HepG2 (cell line): Measurements from ENCODE around the gene AADAT. TPM values are rescaled to one million over a fixed set of nuclear protein-coding genes. Genes with fewer than 3 reads are reported as not detected.

Source experiments
- ATAC-seq: fragments of 200-7000 bp; cut with Tn5 transposase; 3 replicates; pipeline ENCODE4 v1.9.1; 2020; ENCODE audit warnings: mild to moderate bottlenecking, moderate library complexity
- BruUV-seq: library from RNA; stranded (reverse); fragments of 400-500 nt; replicated peaks from 2 replicates; lab custom pipeline; 2021; lab: Mats Ljungman, UMichigan
- CTCF ChIA-PET: fragments of 300-600 bp; formaldehyde crosslinking; extraction: SDS; loops from one replicate; lab custom pipeline; 2021; ENCODE audit warnings: low total read pairs, inconsistent platforms, low intra/inter-chr PET ratio; lab: Yijun Ruan, JAX
- POLR2A ChIA-PET: fragments of 350-600 bp; sonication (Branson Sonifier 250); formaldehyde crosslinking; loops from one replicate; lab custom pipeline; 2020; ENCODE audit warnings: antibody characterized with exemption, inconsistent platforms; lab: Yijun Ruan, JAX
- DNase-seq: peaks from one replicate; pipeline ENCODE4 v3.0.0-alpha.2; 2015; ENCODE audit warnings: low spot score
- FAIRE-seq: peaks from 3 replicates; lab custom pipeline; 2011; peaks lifted over from hg19 to GRCh38; lab: Jason Lieb, UNC
- H2AFZ ChIP-seq: one replicate; pipeline ENCODE4 v1.6.1; 2011; ENCODE audit warnings: low read length, inconsistent platforms
- H3K27ac ChIP-seq: fragments of 300-600 bp; 3 replicates; pipeline ENCODE4 v1.8.0; 2011; ENCODE audit warnings: mixed run types, mild to moderate bottlenecking, mixed read lengths, low read length, inconsistent platforms; ENCODE audit not compliant: insufficient read depth; ENCODE audit errors: extremely low read length
- H3K27me3 ChIP-seq, 2 experiments: fragments of 200-600 bp in 1 of 2; 2 replicates in 1 of 2; 3 replicates in 1 of 2; pipeline versions ENCODE4 v1.6.0 to v1.8.0; 2011; ENCODE audit warnings: low read length in 2 of 2, mild to moderate bottlenecking in 2 of 2, moderate library complexity in 2 of 2, inconsistent platforms in 1 of 2; ENCODE audit not compliant: insufficient read depth in 2 of 2, control insufficient read depth in 1 of 2
- H3K36me3 ChIP-seq, 2 experiments: fragments of 200-600 bp in 1 of 2; replicated peaks in 1 of 2; 2 replicates in 1 of 2; 3 replicates in 1 of 2; pipeline versions ENCODE4 v1.5.1 to v1.8.0; 2011; ENCODE audit warnings: low read length in 2 of 2, inconsistent platforms in 1 of 2; ENCODE audit not compliant: insufficient read depth in 2 of 2, control insufficient read depth in 1 of 2
- H3K4me1 ChIP-seq: 2 replicates; pipeline ENCODE4 v1.5.1; 2012; ENCODE audit warnings: low read length, inconsistent platforms; ENCODE audit not compliant: insufficient read depth
- H3K4me2 ChIP-seq: 2 replicates; pipeline ENCODE4 v1.6.0; 2011; ENCODE audit warnings: low read depth, low read length, inconsistent platforms
- H3K4me3 ChIP-seq, 3 experiments: fragments of 200-600 bp in 1 of 3; sonication (generic), shearing (Covaris generic) in 1 of 3; replicated peaks in 1 of 3; 2 replicates each; pipeline ENCODE4 v1.5.1; 2011 to 2016; ENCODE audit warnings: low read length in 3 of 3, inconsistent platforms in 2 of 3, low read depth in 2 of 3, mild to moderate bottlenecking in 2 of 3, control low read depth in 1 of 3, mixed read lengths in 1 of 3; ENCODE audit not compliant: insufficient read depth in 1 of 3
- H3K79me2 ChIP-seq: one replicate; pipeline ENCODE4 v1.6.1; 2011; ENCODE audit warnings: low read length, inconsistent platforms; ENCODE audit not compliant: insufficient read depth
- H3K9ac ChIP-seq: 2 replicates; pipeline ENCODE4 v1.6.0; 2011; ENCODE audit warnings: mild to moderate bottlenecking, low read depth, low read length, inconsistent platforms; ENCODE audit not compliant: insufficient read depth
- H3K9me3 ChIP-seq: 2 replicates; pipeline ENCODE4 v1.5.1; 2012; ENCODE audit warnings: mild to moderate bottlenecking, low read length
- H4K20me1 ChIP-seq: 2 replicates; pipeline ENCODE4 v1.6.0; 2011; ENCODE audit warnings: inconsistent platforms, mild to moderate bottlenecking, low read length, moderate library complexity; ENCODE audit not compliant: insufficient read depth
- CCAR2 ChIP-seq: fragments of 200-400 bp; formaldehyde crosslinking; optimal IDR thresholded peaks from 2 replicates; pipeline ENCODE3; 2018; ENCODE audit warnings: low read depth, mild to moderate bottlenecking, low read length, moderate library complexity
- CSRNP2 ChIP-seq: sonication (generic); formaldehyde crosslinking; conservative IDR thresholded peaks from 2 replicates; pipeline ENCODE4 v1.8.0; 2022; ENCODE audit warnings: low read depth, missing genetic modification reagents
- ELF1 ChIP-seq: sonication (generic); formaldehyde crosslinking; IDR thresholded peaks from 2 replicates; pipeline ENCODE4 v1.4.0; 2020; ENCODE audit warnings: missing genetic modification reagents
- ERF ChIP-seq: IDR thresholded peaks from 2 replicates; pipeline ENCODE4 v1.6.1; 2018; ENCODE audit warnings: missing biosample characterization, missing genetic modification reagents
- KLF13 ChIP-seq: sonication (generic); formaldehyde crosslinking; IDR thresholded peaks from 2 replicates; pipeline ENCODE4 v1.4.0; 2020; ENCODE audit warnings: mild to moderate bottlenecking, missing genetic modification reagents
- NFE2 ChIP-seq: sonication (generic); formaldehyde crosslinking; IDR thresholded peaks from 2 replicates; pipeline ENCODE4 v1.4.0; 2020; ENCODE audit warnings: missing genetic modification reagents
- PREB ChIP-seq: sonication (generic); formaldehyde crosslinking; IDR thresholded peaks from 2 replicates; pipeline ENCODE4 v1.4.0; 2020; ENCODE audit warnings: missing genetic modification reagents
- SOX6 ChIP-seq, 2 experiments: fragments of 450-650 bp in 1 of 2; sonication (generic) in 1 of 2; formaldehyde crosslinking in 1 of 2; IDR thresholded peaks; 2 replicates each; pipeline versions ENCODE4 v1.4.0 to v1.6.1; 2017 to 2020; ENCODE audit warnings: antibody characterized with exemption in 1 of 2, mild to moderate bottlenecking in 1 of 2, missing genetic modification reagents in 1 of 2
- ZMYM4 ChIP-seq: sonication (generic); formaldehyde crosslinking; IDR thresholded peaks from 2 replicates; pipeline ENCODE4 v1.8.1; 2023; ENCODE audit warnings: mild to moderate bottlenecking, missing genetic modification reagents
- ZNF225 ChIP-seq: sonication (generic); formaldehyde crosslinking; IDR thresholded peaks from 2 replicates; pipeline ENCODE4 v1.4.0; 2020; ENCODE audit warnings: mild to moderate bottlenecking, missing genetic modification reagents
- ZNF704 ChIP-seq: sonication (generic); formaldehyde crosslinking; IDR thresholded peaks from 2 replicates; pipeline ENCODE4 v1.8.1; 2023; ENCODE audit warnings: mild to moderate bottlenecking, inconsistent platforms, moderate library complexity, missing genetic modification reagents, borderline replicate concordance
- ZSCAN22 ChIP-seq: sonication (generic); formaldehyde crosslinking; IDR thresholded peaks from 2 replicates; pipeline ENCODE4 v1.4.0; 2020; ENCODE audit warnings: mild to moderate bottlenecking, missing genetic modification reagents
- WGBS: methylation state at CpG from one replicate; pipeline ENCODE4 v1.1.6; 2017; ENCODE audit warnings: low lambda C conversion rate; 5-methylcytosine and 5-hydroxymethylcytosine counted together
- in situ Hi-C: cut with HindIII; loops from 2 replicates; pipeline ENCODE4 v1.10.0; 2017; ENCODE audit warnings: low pct_unique_long_range_greater_than_20kb; ENCODE audit not compliant: extremely low pct_ligation_motif_present
- intact Hi-C: fragments of 100-400 bp; cut with micrococcal nuclease; formaldehyde crosslinking; loops from one replicate; pipeline ENCODE4 v1.10.0; 2022; ENCODE audit not compliant: unreplicated experiment
- polyA plus RNA-seq, 8 experiments: library from polyadenylated mRNA; depleted of rRNA in 3 of 8; stranded (reverse) in 7 of 8; unstranded in 1 of 8; fragments of >200 nt; fragmentation: Illumina TruSeq in 4 of 8; extraction: Trizol in 4 of 8; gene quantifications; 2 replicates each; pipeline versions ENCODE4 v1.2.1 to v1.2.3, GENCODE V29; 2011 to 2016; ENCODE audit warnings: low read depth in 4 of 8, missing spikeins in 1 of 8, mixed read lengths in 1 of 8; ENCODE audit not compliant: insufficient read depth in 1 of 8
- total RNA-seq, 5 experiments: library from RNA; depleted of rRNA; stranded (reverse); fragments of >200 nt; fragmentation: Illumina TruSeq; extraction: Trizol; gene quantifications; 2 replicates each; pipeline ENCODE4 v1.2.3, GENCODE V29; 2016; ENCODE audit warnings: low read depth in 1 of 5
- TF ChIP-seq, protein P1 (sequence below): fragments of 450-650 bp; IDR thresholded peaks from 2 replicates; pipeline ENCODE4 v1.6.1; 2016

The AADAT gene
- total and polyA plus RNA-seq, 2 of the 13 experiments (the other 11 are each of a cell fraction or from before 2014, with no cell fraction given), result 6.1 to 9.1 TPM

DNA sequence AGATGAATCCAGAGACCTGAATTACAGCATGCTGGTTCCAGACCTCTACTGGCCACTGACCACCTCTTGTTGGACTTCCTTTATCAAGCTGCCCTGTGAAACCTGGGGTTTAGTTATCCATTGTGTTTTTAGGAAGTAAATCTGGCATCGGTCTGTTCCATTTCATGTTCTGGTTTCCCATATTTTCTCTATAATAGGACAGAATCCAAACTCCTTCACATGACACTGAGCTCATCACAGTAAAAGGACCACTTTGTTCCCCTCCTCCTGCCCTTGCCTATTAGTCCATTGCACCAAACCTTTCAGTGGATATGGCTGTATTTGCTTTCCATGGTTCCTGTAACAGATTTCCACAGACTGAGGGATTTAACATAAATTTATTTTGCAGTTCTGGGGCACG lies 67.5 kb downstream of the AADAT start:
- no peak overlapping the region for H3K4me3 ChIP-seq
- FAIRE-seq (no peak), DNase-seq (no peak), ATAC-seq (no peak)
- H3K9me3 ChIP-seq, result no peaks in the 10 kb centered on the region
- POLR2A ChIA-PET, result no interaction called here
- H4K20me1 ChIP-seq, result no peaks in the 10 kb centered on the region
- H3K9ac ChIP-seq, result no peak overlapping the region
- intact Hi-C loops, result no loop called here
- no peak overlapping the region for H3K4me2 ChIP-seq
- in situ Hi-C loops, result no loop called here
- H3K27ac ChIP-seq, result no peak overlapping the region
- peaks cover 5% of the 10 kb centered on the region; the same call in 1 of the 2 replicates for H3K4me1 ChIP-seq
- peaks cover 0 to 9% of the 10 kb centered on the region in 2 experiments; a peak in 2 of 5 replicates for H3K27me3 ChIP-seq
- H3K79me2 ChIP-seq, result no peaks in the 10 kb centered on the region
- no TSS peak for BruUV-seq
- no peaks in the 10 kb centered on the region for H3K36me3 ChIP-seq
- CTCF ChIA-PET, result no interaction called here
- TF ChIP-seq, protein P1, sequence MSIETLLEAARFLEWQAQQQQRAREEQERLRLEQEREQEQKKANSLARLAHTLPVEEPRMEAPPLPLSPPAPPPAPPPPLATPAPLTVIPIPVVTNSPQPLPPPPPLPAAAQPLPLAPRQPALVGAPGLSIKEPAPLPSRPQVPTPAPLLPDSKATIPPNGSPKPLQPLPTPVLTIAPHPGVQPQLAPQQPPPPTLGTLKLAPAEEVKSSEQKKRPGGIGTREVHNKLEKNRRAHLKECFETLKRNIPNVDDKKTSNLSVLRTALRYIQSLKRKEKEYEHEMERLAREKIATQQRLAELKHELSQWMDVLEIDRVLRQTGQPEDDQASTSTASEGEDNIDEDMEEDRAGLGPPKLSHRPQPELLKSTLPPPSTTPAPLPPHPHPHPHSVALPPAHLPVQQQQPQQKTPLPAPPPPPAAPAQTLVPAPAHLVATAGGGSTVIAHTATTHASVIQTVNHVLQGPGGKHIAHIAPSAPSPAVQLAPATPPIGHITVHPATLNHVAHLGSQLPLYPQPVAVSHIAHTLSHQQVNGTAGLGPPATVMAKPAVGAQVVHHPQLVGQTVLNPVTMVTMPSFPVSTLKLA, result no peak
- TF ChIP-seq ZNF225 (CRISPR knock-in tag), result no peak
- no peak for TF ChIP-seq NFE2
- TF ChIP-seq PREB (CRISPR knock-in tag), result no peak
- no peak for TF ChIP-seq ELF1 (CRISPR knock-in tag)
- no peak for TF ChIP-seq KLF13
- no peak for TF ChIP-seq ERF (CRISPR knock-in tag)
- no peak for TF ChIP-seq CSRNP2
- no peak for TF ChIP-seq ZSCAN22 (CRISPR knock-in tag)
- TF ChIP-seq CCAR2, result no peak
- no peak for TF ChIP-seq SOX6 (IDR thresholded peaks at IDR 0.05)
- no peak for TF ChIP-seq SOX6 (CRISPR knock-in tag; IDR thresholded peaks at IDR 0.05)
- TF ChIP-seq ZNF704 (CRISPR knock-in tag), result no peak
- no peak for TF ChIP-seq ZMYM4 (CRISPR knock-in tag)
- WGBS, result 68% methylated on average over 2 of the region's 2 CpGs
- no peak overlapping the region for H2AFZ ChIP-seq
